DMS114 treated with DMSO at 0.1 percent for 48 hours (cell line): ENCODE measurements around the gene AGAP1.

ENCODE experiments used
- DNase-seq: peaks from one replicate; lab custom pipeline; 2025; ENCODE audit not compliant: unreplicated experiment; lab: John Stamatoyannopoulos, UW

Gene AGAP1

DNA sequence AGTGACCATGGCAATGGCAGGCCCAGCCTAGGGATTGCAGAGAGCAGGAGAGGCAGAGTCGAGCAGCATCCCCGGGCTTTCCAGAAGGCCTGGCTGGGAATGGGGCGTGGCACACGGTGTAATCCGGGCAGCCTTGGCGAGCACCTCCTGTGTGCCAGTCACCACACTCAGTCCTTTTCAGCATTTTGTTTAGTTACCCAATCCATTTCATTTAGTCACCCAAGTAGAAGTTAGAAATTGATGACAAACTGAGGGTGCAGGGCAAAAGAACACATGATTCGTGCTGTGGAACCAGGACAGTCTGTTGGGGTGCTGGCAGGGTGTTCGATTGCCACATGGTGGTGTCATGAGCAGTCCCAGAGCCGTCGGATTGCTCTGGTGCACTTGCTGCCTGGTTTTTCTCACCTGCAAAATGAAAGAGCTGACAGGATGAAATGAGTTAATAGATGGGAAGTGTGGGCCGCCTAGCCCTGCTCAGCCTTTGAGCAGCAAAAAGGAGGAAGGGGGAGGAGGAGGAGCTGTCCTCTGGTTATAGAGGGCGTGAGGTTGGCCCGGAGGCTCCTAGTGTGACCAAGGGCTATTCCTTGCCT, 299.4 kb downstream of the AGAP1 start:
- no peak for DNase-seq

DNA sequence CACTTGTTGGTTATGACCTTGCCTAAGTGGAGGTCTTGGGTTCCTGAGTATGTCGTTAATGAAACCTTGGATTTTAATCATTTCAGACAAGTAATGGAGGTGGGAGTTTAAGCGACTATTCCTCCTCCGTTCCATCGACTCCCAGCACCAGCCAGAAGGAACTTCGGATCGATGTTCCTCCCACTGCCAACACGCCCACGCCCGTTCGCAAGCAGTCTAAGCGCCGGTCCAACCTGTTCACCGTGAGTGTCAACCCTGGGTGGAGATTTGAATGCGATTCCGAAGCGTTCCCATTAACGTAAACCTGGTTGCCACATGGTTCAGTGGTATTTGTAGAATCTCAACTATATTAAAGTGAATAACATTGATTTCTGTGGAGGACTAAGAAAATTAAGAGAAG, 305.4 kb downstream of the AGAP1 start:
- no peak for DNase-seq

DNA sequence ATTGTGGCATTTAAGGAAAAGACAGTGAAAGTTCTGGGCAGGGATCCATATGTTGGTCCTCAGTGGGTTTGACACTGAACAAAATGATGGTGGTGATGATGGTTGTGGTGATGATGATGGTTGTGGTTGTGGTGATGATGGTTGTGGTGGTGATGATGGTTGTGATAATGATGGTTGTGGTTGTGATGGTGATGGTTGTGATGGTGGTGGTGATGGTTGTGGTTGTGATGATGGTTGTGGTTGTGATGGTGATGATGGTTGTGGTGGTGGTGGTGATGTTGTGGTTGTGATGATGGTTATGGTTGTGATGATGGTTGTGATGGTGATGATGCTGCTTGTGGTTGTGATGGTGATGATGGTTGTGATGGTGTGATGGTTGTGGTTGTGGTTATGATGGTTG, 308.7 kb downstream of the AGAP1 start:
- no peak for DNase-seq

DNA sequence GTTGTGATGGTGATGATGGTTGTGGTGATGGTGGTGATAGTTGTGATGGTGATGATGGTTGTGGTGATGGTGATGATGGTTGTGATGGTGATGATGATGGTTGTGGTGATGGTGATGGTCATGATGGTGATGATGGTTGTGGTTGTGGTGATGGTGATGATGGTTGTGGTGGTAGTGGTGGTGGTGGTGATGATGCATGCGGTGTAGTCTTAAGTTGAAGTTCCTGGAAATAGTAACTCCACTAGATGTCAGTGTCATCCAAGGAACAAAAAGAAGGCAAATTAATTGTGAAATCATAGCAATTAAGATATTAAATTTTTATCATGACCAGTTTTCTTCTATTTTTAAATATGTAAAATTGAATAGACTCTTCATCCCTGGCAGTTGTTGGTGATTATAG, 309.2 kb downstream of the AGAP1 start:
- no peak for DNase-seq

DNA sequence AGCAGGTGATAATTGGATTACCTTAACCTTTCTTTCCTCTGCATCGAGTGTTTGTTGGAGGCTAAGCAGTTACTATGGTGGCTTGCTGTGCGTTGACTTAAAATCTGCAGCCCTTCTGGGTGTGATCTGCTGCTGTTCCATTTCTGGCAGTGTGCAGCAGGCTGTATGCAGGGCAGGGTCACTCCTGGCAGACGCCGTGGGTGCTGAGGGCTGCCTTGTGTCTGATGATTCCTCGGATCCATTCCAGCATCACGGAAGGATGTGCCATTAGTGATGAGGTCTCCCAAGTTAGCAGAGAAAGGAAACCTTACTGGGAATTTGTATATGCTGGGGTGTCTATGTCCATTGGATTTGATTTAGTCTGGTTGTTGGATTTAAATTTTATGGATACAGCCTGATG, 310.8 kb downstream of the AGAP1 start:
- DNase-seq: no peak

DNA sequence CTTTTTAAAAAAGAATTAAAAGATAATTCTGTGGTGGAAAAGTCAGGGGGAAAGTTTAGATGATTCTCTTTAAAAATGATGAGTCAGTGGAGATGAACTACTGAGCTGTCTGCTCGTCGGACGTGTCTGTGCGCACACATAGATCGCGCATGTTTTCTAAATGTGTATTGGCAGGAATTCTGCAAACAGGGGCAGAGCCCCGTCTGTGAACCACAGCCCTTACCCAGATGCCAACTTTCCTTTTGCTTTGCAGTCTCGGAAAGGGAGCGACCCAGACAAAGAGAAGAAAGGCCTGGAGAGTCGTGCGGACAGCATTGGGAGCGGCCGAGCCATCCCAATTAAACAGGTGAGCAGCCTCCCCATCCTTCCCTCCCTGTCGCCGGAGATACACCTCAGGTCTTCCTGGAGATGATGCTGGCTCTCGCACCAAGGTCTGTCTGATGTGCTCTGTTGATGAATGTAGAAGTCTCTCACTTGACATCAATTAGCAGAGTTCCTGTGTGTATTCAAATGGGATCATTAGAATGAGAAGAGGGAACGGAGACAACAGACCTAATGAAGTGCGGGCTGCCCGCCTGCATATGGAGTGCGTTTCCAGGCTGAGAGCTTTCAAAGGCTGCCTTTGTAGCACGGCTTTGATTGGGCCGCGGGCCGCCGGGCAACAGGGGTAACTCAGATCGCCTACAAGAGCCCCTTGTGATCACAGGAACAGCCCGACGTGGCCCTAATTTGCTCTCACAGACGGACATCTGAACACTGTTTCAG, 313.3 kb downstream of the AGAP1 start:
- no peak for DNase-seq

DNA sequence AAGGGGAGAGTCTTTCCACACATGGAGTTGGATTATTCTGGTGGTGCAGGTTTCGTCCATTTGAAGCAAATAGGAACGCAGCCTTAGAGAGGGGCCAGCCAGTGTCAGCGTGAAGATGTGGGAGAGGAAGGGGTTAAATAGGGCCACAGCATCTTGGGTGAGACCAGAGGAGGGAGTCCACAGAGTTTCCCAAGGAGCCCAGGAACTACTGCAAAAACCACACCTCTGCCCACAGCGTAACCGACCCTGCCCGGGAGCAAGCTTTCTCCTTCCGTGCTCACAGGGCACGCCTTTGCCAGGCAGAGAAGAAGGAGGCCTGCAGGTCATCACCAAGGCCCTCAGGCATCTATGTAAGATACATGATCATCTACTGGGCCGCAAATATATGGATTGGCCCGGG, 314.5 kb downstream of the AGAP1 start:
- no peak for DNase-seq

DNA sequence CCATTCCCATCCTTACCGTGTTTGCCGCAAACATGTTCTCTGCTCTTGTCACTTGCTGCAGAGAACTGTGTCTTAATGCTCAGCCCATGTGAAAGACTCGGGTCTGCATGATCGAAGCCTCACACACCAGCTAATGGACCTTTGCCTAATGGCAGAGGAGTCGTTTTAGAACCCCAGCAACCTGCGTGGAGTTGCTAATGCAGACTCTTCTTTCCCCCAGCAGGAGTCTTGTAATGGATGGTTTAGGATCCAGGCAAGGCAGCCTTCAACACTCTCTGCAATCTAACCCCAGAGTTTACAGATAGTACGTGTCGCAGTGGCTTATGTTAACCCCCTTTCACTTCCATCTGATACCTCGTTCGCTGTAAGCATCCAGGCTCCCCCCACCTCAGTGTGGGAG, 316.4 kb downstream of the AGAP1 start:
- no peak for DNase-seq

DNA sequence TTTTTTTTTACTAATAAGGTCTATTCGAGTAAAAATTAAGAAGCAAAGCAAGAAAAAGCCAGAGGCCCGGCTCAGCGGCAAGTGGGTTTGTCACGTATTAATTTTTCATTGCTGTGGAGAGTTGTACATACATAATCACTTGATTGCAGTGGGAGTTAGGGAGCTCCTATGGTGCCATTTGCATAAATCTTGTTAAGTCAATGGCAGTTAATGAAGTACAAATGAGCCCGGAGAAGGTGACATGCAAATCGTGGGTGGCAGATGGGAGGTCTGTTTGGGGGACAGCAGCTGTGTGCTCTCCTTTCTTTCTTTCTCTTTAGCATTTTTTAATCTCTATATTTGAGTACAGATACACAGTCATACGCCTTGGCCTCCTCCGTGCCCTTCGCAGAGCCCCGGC, 317.0 kb downstream of the AGAP1 start:
- DNase-seq: no peak

DNA sequence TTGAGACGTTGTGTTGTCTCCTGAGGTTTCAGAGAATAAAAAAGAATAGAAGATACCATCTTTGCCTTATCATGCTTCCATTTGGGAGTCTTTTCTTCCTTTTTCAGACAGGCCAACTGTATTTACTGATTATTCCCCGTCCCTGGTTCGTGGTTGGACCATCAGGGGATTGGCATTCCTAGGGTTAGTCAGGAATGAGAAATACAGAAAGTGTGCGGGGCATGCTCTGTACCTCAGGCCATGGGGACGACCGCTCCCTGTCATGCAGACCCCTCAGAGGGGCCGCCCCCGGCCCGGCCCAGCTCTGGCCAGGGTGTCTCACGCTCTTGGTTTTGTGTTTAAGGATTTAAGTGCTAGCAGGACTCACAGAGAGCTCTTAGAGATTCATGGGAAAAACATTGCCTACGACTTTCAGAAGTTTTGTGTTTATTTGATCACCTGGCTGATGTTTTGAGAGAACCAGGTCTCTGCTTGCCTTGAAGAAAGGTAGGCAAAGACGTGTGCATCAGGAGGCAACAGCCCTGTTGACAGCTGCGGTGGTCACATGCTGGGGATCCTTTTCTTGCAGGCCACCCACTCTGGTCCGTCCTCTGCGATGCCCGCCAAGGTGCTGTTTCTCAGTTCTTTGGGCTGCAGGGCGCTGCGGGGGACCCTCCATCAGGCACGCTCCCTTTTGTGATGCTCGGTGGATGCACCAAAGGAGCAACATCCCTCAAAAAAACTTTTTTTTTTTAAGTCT, 317.8 kb downstream of the AGAP1 start:
- DNase-seq: no peak

DNA sequence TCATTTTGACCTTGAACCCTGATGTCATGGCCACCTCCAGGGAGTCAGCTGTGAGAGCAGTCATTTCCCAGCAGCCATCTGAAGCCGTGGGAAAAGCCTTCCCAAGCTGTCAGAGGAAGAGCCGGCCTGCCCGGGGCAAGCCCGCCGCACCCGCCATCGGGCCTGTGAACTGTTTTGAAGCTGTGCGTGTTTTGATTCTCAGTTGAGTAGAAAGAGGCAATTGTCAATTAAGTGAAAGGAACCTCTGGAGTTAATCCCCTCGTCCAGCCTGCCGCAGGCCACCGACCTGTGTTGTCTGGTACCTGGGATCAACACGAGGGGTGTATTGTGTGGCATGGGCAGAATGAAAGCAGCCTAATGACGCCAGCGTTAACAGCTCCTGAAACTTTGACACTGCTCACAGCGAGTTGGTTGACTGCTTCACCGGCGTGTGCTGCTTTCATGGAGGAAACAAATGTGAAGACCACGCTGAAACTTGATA, 318.4 kb downstream of the AGAP1 start:
- DNase-seq: no peak

DNA sequence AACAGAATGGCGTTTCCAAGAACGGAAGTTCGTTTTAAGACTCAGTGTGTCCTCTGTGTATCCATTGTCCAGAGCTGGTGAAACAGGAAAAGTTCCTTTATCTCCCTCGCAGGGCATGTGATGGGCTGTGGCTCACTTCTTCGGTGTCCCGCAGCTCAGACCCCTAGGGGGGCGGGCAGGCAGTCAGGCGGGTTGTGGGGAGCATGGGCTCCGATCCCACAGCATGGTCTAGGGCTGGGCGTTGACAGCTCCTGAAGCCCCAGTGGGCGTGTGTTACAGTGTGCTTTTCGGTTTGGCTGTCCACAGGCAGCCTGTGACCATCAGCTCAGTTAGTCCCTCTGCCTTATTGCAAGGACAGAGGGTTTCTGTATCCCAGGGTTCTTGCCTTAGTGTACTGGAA, 319.6 kb downstream of the AGAP1 start:
- no peak for DNase-seq

DNA sequence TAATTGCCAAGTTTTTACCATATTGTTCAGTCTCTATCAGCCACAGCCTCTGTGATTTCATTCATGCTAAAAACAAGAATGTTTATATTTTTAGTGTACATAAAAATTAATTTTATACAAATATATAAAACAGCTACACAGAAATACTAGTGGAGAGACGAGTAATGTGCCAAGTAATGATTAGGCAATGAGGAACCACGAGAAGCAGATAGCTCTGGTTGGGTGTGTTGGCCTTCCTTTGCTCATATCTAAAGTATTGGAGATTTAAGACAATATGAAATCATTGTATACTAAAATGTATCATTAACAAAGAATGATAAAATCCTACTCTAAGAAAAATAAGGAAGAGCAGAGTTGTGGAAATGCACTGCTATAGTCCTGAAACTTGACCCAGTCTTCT, 326.7 kb downstream of the AGAP1 start:
- DNase-seq: no peak

DNA sequence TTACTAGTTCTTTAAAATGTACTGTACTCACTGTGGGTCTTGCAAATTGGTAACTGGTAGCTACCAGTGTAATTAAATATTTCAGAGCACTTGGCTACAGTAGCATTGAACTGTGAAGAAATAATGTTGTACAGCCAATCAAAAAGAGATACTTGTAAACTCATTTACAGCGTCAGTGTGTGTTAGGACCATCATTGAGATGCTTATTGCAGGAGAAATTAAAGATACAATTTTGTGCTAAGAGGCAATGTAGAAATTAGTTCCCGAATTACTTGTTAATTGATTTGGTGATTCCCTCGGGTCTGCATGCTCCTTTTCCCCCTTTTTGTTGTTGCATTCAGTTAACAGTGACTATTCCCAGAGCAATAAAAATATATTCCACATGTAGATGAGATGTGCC, 330.5 kb downstream of the AGAP1 start:
- no peak for DNase-seq

DNA sequence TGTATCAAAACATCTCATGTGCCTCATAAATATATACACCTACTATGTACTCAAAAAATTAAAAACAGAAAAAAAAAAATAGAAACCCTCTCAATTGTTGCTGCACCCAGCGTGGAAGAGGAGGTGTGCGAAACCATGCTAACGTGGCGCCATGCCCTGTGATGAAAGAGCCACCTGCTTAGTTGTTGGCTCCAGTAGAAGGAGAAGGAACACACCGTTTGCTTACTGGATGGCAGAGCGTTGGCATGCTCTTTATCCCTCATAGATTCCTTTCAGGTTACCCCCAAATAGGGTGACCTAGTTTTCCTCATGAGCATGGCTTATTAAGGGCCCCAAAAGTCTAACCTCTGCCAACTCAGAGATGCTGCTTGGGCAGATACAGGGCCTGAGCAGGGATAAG, 332.1 kb downstream of the AGAP1 start:
- no peak for DNase-seq

DNA sequence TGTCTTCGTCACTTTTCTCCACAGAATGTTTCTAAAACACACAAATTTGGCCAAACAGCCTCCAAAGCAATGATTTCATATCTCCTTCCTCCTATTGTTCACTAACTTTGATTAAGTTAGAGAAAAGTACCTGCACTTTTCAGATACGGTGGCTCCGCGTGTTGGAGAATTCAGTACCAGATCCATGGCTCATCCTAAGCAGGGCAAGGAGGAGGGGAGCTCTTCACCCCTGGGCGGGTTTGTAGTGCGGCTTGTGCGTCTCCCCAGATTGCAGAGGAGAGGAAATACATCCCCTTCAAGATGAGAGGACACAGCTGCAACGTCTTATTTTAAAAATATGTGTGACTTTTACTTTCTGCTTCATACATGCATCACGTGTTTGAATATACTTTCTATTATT, 333.0 kb downstream of the AGAP1 start:
- no peak for DNase-seq

DNA sequence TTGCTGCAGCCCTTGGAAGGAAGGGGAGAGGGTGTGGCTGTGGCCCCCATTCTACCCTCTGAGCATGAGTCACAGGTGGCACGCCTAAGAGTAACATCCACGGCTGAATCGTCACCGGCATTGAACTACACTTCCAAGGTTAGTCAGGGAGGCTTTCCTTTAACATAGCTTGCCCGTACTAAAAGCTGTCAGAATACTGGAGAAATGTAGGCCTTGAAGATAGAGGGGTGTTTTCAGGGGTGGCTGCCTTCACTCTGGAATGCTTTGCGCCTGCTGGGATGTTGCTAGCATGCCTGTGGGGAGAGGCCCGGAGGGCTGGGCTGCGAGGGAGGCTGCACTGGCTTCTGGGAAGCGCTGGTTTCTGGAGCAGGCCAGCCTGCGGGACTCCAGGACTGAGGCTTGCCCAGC, 333.7 kb downstream of the AGAP1 start:
- no peak for DNase-seq

DNA sequence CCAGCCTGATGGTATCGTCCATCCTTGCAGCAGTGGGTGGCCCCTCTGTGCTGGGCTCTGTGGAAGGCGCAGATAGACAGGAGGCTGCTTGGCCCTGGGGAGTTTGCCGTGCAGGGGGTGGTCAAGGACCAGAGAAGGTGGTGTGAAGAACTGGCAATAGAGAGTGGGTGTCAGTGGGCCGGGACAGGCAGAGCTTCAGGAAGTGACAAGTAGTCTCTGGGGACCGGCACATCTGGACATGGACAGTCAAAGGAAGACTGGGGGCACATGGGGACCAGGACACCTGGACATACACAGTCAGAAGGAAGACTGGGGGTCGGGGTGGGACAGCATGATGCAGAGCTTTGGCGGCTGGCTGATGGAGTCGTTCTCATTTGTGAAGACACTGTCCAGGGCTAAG, 335.9 kb downstream of the AGAP1 start:
- DNase-seq: no peak

DNA sequence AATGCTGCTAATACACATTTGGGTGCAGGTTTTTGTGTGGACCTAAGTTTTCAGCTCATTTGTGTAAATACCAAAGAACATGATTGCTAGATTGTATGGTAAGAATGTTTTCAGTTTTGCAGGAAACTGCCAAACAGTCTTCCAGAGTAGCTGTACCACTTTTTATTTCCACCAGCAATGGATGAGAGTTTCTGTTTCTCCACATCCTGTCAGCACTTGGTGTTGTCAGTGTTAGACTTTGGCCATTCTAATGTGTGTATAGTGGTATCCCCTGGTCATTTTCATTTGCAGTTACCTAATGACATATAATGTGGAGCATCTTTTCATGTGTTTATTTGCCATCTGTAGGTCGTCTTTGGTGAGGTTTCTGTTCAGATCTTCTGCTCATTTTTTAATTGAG, 337.9 kb downstream of the AGAP1 start:
- no peak for DNase-seq

DNA sequence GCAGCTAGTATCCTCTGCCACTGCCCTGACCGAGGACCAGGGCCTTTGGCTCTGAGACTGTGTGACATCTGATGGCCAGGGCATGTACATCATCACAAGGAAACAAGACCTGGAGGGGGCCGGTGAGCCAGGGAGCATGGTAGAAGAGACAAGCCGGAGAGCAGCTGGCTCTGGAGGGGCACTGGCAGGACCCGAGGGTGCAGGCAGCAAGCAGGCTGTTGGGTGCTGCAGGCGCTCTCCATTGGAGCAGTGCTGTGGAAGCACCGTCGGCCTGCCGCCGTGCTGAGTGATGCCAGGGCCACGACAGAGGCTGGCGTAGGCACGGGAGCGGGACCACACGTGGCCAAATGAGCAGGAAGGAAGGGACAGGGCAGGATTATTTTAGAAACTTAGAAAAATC, 339.1 kb downstream of the AGAP1 start:
- DNase-seq: no peak

DNA sequence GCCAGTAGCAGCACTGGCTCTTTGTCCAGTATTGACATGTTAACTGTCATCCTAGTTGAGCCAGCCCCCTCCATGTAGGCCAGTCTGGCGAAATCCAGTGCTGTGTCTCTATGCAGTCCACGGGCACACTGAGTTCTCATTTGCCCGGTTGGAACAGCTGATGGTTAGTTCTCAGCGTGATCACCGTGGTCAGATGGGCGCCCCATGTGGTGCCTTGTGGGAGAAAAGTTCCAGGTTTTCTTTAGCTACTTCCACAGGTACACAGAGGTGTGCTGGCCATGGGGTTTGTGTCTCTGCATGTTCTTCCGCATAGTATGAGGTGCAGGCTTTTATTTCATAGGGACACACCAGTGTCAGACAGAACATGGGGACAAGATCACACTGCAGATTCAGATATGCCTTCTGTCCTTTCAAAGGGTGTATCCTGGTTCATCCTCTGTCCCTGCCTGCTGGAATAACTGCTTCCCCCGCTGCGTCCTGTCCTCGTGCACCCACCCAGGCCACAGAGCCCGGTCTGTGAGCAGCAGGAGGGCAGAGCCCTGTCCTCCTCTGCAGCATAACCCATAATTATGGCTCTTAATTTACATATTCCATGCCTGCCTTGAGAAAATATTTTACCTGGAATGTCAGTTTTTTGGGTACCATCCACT, 340.3 kb downstream of the AGAP1 start:
- no peak for DNase-seq

DNA sequence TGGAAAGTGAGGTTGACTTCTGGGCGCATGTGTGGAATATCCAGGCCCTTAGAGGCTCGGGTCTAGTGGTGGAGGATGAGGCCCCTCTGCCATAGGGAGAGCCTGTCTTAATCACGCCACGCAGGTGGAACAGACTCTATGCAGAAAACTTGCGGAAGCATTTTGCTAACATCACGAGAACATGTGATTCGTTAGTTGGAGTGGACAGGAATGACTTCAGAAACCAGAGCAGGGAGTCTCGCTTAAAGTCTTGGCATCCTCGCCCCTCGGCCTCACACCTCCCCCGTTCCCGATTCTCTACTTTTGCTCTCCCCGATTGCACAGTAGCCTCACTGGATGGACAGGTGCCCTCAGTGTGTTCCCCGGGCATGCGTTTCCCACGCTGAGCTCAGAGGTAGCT, 340.9 kb downstream of the AGAP1 start:
- no peak for DNase-seq
